ENCODE results near the gene UBC.
"Not testable (repeated sequence)": the region's sequence is repeated elsewhere in the genome, so short reads cannot be mapped to it uniquely, and the experiment has no call there.

The UBC gene

DNA sequence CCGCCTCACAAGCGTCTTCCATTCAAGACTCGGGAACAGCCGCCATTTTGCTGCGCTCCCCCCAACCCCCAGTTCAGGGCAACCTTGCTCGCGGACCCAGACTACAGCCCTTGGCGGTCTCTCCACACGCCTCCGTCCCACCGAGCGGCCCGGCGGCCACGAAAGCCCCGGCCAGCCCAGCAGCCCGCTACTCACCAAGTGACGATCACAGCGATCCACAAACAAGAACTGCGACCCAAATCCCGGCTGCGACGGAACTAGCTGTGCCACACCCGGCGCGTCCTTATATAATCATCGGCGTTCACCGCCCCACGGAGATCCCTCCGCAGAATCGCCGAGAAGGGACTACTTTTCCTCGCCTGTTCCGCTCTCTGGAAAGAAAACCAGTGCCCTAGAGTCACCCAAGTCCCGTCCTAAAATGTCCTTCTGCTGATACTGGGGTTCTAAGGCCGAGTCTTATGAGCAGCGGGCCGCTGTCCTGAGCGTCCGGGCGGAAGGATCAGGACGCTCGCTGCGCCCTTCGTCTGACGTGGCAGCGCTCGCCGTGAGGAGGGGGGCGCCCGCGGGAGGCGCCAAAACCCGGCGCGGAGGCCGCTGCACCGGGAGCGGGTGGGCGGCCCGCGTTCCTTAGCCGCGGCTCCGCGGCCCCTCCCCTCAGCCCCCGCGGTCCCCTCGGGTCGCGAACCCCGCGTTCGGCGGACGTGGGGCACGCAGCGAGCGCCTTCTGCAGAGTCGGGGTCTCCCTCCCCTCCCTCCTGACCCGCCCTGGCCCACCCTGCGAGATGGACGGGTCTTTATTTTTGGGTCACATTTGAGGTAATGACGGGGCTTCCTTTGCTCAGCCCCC, at the start of gene UBC:
TSS of gene UBC (minus strand) at position 259 of the 847 bp plus-strand sequence. CDS start 879 bp downstream, outside the sequence.
- no peak for DNase-seq

GRCh38 chr12:124963211-124963610, 48.8 kb upstream of the UBC start:
- no peak for DNase-seq

- no peak for DNase-seq
Observed at GRCh38 chr12:124961055-124961454, 46.6 kb upstream of the UBC start.

DNA sequence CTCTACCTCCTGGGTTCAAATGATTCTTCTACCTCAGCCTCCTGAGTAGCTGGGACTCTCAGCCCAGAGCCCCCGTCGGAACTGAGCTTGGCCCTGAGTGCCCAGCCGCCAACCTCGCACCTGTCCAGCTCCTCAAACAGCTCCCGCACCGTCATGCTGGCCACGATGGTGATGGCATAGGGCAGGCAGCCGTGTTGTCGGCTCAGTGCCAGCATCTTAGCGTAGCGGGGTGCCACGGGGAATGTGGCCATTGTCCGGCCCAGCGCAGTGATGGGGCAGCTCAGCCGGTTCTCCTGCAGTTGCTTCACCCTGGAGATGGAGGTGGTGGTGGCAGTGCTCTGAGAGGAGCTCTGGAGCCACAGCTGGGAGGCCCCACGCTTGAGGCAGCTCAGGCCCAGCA, 42.1 kb upstream of the UBC start:
- no peak for DNase-seq

- no peak for DNase-seq
Observed at GRCh38 chr12:124954771-124955170, 40.3 kb upstream of the UBC start.

DNA sequence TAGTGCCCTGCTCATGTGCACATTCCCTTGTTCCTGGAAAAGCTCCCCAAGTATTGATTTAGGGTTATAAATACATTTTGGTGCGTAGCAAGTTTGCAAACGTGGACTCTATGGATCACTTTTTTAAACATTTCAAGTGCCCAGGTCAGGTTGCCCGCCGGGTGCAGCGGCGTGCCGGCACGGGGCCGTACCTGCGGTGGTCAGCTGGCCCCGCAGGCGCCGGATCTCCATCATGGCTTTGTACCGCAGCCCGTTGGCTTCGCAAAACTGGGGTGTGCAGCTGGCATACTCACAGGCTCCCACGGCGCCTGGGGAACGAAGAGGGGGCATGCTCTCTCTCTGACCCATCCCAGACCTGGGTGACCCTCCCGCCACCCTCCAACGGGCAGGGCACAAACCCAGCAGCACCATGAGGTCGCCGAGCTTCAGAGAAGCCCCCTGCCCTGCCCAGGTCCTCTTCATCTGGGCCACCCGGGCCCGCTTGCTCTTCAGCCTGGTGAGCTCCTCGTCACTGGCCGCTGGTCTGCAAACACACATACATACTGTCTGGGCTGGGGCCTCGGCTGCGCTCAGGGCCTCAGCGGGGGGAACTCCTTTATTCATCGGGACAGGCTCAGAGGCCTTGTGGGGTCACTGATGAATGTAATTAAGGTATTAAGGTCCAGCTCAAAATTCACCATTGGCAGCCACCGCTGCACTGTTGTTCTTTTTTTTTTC, 39.4 kb upstream of the UBC start:
- DNase-seq = no peak

DNA sequence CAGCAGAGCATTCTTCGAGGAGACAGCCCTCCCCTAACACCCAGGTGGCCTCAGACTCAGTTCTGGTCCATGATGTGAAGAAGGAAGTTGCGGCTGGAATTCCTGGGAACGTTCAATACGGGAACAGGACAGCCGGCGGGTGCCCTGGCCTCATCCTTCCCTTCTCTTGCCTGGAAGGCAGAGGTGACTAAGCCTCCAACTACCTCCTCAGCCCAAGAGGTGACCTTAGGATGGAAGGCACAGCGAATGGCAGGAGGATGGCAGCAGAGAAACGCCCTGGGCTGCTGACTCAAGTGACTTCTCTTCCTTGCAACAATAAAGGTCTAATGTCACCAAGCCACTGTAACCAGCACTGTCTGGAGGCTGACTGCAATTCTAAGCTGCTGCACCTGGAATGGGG, 38.4 kb upstream of the UBC start:
- no peak for DNase-seq

DNA sequence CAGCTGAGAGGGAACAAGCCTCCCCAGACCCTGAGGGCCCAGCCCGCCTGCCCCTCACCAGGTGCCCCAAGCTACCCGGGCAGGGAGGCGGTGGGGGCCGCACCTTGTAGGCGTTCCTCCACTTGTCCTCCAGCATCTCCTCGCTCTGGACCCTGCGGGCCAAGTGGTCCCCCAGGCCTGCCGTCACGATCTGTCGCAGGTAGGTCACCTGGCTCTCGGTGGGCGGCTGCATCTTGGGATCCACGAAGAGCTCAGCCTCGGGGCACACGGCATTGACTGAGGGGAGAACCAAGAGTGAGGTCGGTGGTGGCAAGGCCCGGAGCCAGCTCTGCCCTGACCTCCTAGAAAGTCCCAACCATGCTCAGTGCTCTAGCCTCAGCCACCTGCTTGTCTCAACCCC, 37.8 kb upstream of the UBC start:
- DNase-seq = no peak

- no peak for DNase-seq
Observed at GRCh38 chr12:124949779-124950728, 35.6 kb upstream of the UBC start.

GRCh38 chr12:124949066-124949465, 34.6 kb upstream of the UBC start:
- no peak for DNase-seq

DNA sequence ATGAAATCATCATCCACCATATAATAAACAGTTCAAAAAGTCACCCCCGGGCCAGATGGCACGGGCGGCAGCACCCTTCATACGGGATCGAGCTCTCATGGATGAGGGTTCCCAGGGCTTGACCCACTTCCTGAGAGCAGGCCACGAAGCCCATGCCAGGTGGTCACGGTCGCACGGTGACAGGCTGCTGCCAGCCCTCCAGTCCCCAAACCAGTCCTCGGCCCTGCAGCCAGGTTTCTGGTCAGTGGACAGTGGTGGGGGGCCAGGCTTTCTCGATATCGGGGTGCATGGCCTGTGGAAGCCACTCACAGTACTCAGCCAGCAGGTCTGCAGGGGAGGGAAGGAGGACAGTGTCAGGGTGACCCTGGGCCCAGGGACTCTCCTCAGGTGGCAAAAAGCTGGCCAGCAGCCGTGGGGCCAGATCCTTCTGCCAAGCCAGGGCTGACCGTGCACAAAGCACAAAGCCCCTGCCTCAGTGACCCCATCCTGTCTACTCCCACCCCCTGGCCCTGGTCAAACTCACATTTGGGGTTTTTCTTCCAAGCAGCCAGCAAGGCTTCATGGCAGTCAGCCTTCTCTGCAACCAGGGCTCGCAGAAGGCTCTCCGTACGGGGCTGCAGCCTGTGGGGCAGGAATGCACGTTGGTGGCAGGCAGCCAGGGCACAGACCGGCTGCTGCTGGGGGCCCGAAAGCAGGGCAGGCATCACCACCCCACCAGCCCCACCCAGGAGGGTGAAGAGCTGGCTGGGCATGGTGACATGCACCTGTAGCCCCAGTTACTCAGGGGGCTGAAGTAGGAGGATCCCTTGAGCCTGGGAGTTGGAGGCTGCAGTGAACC, 33.3 kb upstream of the UBC start:
- no peak for DNase-seq

GRCh38 chr12:124947013-124947412, 32.6 kb upstream of the UBC start:
- no peak for DNase-seq

DNA sequence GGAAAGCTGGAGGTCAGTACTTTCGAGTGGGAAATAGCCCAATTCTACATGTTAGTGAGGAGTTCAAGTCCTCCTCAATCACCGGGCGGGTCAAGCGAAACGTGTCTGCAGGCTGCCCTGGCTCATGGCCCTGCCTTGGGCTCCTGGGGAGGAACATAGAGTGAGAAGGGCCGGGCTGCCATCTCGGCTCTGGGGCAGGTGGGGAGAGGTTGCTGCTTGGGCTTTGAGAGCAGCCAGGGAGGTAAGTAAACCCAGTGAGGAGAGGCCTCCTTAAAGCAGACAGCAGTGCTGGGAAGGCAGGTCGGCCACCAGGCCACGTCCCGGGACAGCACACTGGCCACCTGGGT, 32.0 kb upstream of the UBC start:
- DNase-seq = no peak

- DNase-seq = no peak
Observed at GRCh38 chr12:124941170-124941527, 26.7 kb upstream of the UBC start.

DNA sequence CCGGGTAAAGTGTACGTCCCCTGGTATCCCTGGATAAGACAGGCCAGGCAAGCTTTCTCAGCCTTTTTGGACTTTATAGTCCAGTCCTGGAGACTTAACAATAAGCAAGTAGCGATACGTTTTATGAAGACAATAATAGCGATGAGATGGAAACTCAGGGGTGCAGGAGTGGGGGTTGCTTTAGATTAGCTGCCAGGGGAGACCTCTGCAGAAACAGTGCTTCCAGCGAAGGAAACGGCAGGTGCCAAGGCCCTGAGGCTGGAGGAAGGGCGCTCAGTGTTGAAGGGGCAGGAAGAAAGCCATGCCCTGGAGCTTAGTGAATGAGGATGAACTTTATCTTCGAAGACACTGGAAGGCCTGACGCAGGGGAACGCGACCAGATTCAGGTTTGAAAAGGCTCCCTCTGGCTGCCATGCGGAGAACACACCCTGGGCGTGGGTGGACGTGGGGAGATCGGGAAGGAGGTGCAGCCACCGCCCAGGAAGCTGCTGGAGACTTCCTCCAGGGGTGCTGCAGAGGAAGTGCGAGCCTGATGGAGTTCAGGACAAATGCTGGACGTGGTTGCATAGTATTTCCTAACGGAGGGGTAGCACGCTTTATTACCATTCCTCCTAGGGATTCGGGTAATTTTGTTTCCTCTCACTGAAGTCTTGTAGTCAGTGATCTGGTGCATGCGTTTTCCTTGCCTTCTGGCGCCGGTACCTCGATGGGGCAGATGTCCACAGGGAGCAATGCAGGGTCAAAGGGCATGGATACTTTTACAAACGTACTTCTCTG, 26.1 kb upstream of the UBC start:
- no peak for DNase-seq

DNA sequence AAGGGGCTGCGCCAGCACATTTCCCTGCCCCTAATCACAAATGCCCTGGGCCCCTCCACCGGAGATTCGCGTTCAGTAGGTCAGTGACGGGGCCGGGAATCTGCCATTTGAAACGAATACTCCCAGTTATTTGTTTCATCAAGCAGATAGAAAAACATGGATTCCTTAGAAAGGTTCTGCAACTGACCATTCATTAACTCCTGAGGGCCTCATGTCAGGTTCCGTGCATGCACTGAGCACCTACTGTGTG, 25.6 kb upstream of the UBC start:
- no peak for DNase-seq

- DNase-seq = no peak
Observed at GRCh38 chr12:124939421-124940142, 25.1 kb upstream of the UBC start.

DNA sequence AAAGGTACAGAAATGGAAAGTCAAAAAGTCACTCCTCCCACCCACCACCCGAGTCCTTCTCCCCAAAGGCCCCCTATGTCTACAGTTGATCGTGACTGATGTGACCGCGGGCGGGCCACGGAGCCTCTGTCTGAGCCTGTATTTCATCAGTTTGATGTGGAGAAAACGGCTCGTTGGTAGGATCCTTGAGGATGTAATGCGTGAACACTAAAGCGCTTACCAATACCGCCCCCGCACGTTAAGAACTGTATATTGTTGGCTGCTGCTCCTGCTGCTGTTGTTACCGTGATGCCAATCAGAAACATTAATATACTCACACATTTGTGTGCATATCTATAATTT, 24.6 kb upstream of the UBC start:
- no peak for DNase-seq

DNA sequence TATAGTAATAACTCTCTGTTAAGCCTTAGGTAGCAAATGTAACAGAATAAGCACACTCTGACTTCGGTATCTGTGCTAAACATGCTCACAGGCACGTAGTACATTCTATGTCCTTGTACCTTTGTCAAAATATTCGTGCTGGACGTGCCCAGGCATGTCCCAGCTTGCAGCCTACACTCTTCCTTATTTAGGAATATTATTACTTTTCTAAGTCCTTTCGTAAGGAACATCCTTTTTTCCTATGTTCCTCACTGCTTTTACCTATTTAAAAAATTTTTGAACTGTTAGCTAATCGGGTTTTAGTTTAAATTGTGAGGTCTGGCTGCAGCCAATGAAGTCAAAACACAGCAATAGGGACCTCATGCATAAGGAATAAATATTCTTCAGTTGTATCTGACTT, 24.1 kb upstream of the UBC start:
- DNase-seq = no peak

GRCh38 chr12:124938108-124938507, 23.7 kb upstream of the UBC start:
- no peak for DNase-seq

GRCh38 chr12:124931528-124931927, 17.1 kb upstream of the UBC start:
- not testable (repeated sequence) for DNase-seq
